Medulla oblongata (tissue), 1 donor: ENCODE results near the gene DUSP6.
"Not testable (repeated sequence)": the region's sequence is repeated elsewhere in the genome, so short reads cannot be mapped to it uniquely, and the experiment has no call there.

Experiments
- DNase-seq: peaks from one replicate; pipeline ENCODE4 v3.0.0-alpha.2; 2015; ENCODE audit errors: extremely low spot score

DUSP6 gene

GRCh38 chr12:89351489-89352241 is 636 bp downstream of the DUSP6 start:
- DNase-seq = no peak

- DNase-seq = no peak
Measured at GRCh38 chr12:89350630-89351488, 1.4 kb downstream of the DUSP6 start.

GRCh38 chr12:89350260-89350629 is 2.1 kb downstream of the DUSP6 start:
- DNase-seq = no peak

GRCh38 chr12:89349814-89350213 is 2.5 kb downstream of the DUSP6 start:
- DNase-seq = peak; percentile 66

GRCh38 chr12:89348894-89349699 is 3.2 kb downstream of the DUSP6 start:
- no peak for DNase-seq

GRCh38 chr12:89347325-89347829 is 4.9 kb downstream of the DUSP6 start:
- no peak for DNase-seq

- DNase-seq = peak; percentile 72
Measured at GRCh38 chr12:89346741-89347324, 5.5 kb downstream of the DUSP6 start.

- DNase-seq = peak; percentile 80
Measured at GRCh38 chr12:89345830-89346740, 6.2 kb downstream of the DUSP6 start.

- no peak for DNase-seq
Measured at GRCh38 chr12:89345376-89345775, 6.9 kb downstream of the DUSP6 start.

- DNase-seq = no peak
Measured at GRCh38 chr12:89344862-89345202, 7.5 kb downstream of the DUSP6 start.

GRCh38 chr12:89344043-89344861 is 8.0 kb downstream of the DUSP6 start:
- DNase-seq = no peak

GRCh38 chr12:89343127-89343526 is 9.2 kb downstream of the DUSP6 start:
- DNase-seq = no peak

- no peak for DNase-seq
Measured at GRCh38 chr12:89340861-89341260, 11.4 kb downstream of the DUSP6 start.

GRCh38 chr12:89339526-89339925 is 12.8 kb downstream of the DUSP6 start:
- no peak for DNase-seq

GRCh38 chr12:89337136-89337535 is 15.2 kb downstream of the DUSP6 start:
- not testable (repeated sequence) for DNase-seq

- DNase-seq = no peak
Measured at GRCh38 chr12:89335452-89336244, 16.7 kb downstream of the DUSP6 start.

GRCh38 chr12:89334548-89335169 is 17.6 kb downstream of the DUSP6 start:
- DNase-seq = no peak

- DNase-seq = peak; percentile 33
Measured at GRCh38 chr12:89333564-89334252, 18.6 kb downstream of the DUSP6 start.
